Measurements from ENCODE around the gene NEU1.

DNA sequence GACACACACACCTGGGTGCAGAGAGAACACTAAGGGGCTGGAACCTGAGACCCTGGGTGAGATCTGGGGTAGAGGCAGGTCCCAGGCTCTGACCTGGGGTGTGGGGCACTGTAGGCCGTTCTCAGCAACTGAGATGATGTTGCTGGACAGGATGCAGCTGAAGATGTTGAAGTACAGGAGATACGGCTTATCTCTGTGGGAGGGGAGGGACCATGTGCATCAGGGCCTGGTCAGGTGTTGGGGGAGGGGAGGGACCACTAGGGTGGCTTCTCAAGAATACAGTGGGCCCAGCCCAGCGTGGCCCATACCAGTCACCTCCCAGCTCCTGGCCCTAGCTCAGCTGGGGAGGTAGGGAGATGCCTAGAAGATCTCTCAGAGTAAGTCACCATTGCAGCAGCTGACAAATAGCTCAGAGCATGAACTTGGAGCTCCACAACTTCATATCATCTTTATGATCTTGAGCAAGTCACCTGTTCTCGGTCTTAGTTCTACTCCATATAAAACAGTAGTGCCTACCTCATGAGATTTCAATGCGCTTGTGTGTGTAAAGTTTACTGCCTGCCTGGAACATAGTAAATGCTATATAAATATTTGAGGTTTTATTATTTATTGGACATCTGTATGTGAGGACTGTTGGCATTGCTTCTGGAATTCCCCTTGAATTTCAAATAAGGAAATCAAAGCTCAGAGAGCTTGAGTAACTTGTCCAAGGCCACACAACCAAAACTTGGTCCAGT is 12.4 kb upstream of the NEU1 start:
- TF ChIP-seq CTCF (IDR thresholded peaks at IDR 0.05) (no peak), EP300 (IDR thresholded peaks at IDR 0.05) (no peak)

All from ovary (tissue), 3 donors.